Retinal pigment epithelial cell (primary cell): ENCODE data around the gene RGS1.

Source experiments
- DNase-seq: peaks from one replicate; pipeline ENCODE4 v3.0.0-alpha.2; 2010; ENCODE audit warnings: low read depth
- H3K4me3 ChIP-seq: 2 replicates; pipeline ENCODE4 v1.5.1; 2011; ENCODE audit warnings: mild to moderate bottlenecking, low read length, control low read depth, moderate library complexity
- TF ChIP-seq, protein P1 (sequence below): conservative IDR thresholded peaks from 2 replicates; pipeline ENCODE4 v1.5.1; 2011; ENCODE audit warnings: low read depth, low read length, control low read depth, inconsistent platforms

The RGS1 gene

DNA sequence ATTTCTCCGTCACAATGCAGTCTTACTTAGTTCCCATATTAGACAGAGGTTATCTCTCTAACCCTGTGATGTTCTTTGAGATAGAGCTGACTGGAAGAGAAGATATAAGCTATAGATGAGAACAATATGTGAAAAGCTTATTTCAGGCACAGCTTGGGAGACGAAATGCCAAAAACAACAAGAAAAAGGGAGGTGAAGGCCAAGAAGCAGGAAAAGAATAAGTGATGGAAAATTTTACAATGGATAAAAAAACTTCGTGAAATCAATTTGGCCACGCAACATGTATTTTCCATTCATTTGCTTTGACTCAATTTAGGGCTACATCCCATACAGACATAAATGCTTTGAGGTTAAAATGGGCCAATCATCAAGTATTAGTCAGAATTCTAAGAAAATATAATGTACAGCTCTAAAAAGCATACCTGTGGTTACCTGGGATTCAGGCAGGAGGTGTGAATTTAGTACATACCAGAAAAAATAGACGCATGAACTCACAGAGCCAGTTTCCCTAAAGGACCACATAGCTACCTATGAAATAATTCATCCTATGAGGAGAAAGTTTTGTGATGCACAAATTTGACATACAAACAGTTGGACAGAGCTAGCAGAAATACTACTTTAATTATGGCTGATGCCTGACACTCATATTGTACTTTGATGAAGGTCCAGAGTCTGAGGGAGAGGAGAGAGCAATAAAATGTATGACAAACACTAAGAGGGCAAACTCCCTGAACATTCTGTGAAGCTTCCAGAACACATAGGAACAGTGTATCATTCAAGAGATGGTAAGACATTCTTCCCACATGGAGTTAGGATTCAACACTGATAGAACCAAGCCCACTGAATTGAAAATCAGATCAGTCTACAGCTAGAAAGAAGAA, 12.1 kb downstream of the RGS1 start:
- TF ChIP-seq, protein P1, sequence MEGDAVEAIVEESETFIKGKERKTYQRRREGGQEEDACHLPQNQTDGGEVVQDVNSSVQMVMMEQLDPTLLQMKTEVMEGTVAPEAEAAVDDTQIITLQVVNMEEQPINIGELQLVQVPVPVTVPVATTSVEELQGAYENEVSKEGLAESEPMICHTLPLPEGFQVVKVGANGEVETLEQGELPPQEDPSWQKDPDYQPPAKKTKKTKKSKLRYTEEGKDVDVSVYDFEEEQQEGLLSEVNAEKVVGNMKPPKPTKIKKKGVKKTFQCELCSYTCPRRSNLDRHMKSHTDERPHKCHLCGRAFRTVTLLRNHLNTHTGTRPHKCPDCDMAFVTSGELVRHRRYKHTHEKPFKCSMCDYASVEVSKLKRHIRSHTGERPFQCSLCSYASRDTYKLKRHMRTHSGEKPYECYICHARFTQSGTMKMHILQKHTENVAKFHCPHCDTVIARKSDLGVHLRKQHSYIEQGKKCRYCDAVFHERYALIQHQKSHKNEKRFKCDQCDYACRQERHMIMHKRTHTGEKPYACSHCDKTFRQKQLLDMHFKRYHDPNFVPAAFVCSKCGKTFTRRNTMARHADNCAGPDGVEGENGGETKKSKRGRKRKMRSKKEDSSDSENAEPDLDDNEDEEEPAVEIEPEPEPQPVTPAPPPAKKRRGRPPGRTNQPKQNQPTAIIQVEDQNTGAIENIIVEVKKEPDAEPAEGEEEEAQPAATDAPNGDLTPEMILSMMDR = no peak
- DNase-seq = no peak
- H3K4me3 ChIP-seq = no peak overlapping the region

DNA sequence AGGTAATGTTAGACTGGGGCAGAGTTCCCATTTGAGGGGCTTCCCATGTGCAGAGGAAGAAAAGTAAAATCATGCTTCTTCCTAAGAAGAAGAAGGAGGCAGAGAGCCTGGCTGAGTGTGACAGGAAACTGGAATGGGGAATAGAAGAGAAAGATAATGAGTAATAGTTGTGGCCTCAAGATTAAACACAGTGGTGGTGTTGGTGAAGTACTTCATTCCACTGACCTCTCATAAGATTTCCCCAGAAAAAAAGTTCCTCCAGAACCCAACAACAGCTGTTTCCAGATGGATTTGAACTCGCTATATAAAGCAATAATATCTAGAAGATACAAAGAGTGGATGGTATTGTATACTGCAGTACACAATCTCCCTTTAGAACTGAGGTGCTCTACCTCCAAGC, 13.0 kb downstream of the RGS1 start:
- H3K4me3 ChIP-seq = no peak overlapping the region
- DNase-seq = no peak
- TF ChIP-seq, protein P1 = no peak

DNA sequence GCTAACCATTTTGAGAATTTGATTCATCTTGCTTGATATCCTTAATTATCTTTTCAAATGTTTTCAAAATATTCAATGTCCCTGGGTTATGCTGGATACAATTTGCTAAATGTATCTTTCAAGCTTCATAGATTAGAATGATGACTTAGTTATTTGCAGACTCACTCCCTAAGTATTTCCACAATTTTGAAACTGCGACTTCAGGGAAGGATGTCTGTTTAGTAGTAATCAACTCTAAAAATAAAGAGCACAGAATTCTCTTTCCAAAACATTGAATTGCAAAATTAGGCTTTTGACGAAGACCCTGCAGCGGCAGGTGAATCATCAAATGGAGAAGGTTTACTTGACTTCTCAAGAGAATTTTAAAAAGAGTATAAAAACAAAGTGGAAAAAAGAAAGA, 14.2 kb downstream of the RGS1 start:
- TF ChIP-seq, protein P1 = no peak
- no peak overlapping the region for H3K4me3 ChIP-seq
- DNase-seq = no peak

DNA sequence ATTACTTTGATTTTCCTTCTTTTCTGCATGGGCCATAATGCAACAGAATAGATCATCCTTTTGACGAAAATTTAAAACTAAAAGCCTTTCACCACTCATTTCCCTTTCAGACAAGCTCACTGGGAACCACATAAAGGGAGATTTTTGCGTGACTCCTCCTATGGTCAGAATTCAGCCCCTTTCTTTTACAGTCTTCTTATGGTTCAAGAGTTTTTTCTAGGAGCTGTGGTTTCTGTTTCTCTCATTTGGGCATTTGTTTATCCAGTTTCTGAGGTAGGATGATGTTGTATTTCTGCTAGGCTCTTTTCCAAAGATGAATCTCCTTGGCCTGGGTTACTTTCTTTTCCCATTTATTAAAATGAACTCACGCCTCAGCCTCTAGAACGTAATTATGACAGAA, 16.9 kb downstream of the RGS1 start:
- TF ChIP-seq, protein P1 = no peak
- no peak overlapping the region for H3K4me3 ChIP-seq
- no peak for DNase-seq

DNA sequence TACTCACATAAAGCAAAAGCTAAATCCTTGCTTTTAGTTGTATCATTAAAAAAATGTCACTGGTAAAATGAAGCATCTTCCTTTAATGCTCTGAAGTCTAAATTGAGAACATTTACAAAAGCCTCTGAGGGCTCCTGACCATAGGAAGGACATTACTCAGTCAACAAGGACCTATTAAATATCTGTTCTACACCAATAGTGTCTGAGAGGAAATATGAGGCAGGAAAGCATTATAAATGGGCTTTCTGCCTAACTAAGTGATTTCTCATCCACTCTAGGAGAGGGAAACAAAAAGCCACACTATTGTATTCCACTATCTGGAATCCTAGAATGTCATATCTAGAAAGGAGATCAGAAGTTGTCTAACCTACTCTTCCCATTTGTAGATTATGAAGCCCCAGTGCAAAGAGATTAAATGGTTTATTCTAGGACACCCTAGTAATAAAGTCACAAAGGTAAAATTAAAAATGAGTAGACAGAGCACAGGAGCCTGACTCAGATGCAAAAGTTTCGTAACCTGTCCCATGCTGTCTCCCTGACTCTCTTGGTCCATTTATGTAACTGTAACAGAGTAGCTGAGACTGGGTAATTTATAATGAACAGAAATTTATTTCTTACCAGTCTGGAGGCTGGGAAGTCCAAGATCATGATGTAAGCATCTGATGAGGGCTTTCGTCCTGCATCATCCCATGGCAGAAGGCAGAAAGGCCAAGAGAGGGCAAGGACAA, 17.6 kb downstream of the RGS1 start:
- no peak for DNase-seq

DNA sequence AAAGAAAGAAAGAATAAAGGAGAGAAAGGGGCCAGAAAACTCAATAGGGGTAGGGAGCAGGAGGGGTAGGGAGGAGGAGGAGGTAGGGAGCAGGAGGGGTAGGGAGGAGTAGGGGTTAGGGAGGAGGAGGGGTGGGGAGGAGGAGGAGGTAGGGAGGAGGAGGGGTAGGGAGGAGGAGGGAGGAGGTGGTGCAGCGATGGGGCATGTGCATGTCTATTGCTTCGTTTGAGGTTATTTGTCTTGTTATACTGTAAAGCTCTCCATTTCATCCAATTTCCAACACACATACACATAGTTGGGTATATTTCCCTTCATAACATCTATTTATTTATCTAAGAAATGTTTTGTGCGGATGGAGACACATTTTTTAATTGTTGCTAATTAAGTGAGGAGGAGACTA, 19.7 kb downstream of the RGS1 start:
- no peak for DNase-seq
- no peak overlapping the region for H3K4me3 ChIP-seq
- TF ChIP-seq, protein P1 = no peak

More for the DNA sequence above, 17.6 kb downstream of the RGS1 start:
- H3K4me3 ChIP-seq = no peak overlapping the region
- TF ChIP-seq, protein P1 = no peak
